HepG2 (cell line): Measurements from ENCODE around the gene VAV2. TPM values are rescaled to one million over a fixed set of nuclear protein-coding genes. Genes with fewer than 3 reads are reported as not detected.
A peak's percentile ranks its signal among the peaks of the same experiment; 100 is the strongest.

Source experiments
- ADNP ChIP-seq: sonication (generic); formaldehyde crosslinking; IDR thresholded peaks from 2 replicates; pipeline ENCODE4 v1.4.0; 2020; ENCODE audit warnings: missing genetic modification reagents
- BORCS8-MEF2B ChIP-seq: sonication (generic); formaldehyde crosslinking; IDR thresholded peaks from 2 replicates; pipeline ENCODE4 v1.8.0; 2022; ENCODE audit warnings: mild to moderate bottlenecking, missing genetic modification reagents
- CAMTA2 ChIP-seq: sonication (generic); formaldehyde crosslinking; IDR thresholded peaks from 2 replicates; pipeline ENCODE4 v1.4.0; 2020; ENCODE audit warnings: mild to moderate bottlenecking, missing genetic modification reagents, borderline replicate concordance
- CBX1 ChIP-seq: IDR thresholded peaks from one replicate; pipeline ENCODE4 v1.6.1; 2016; ENCODE audit warnings: antibody characterized with exemption, low read depth
- CHD4 ChIP-seq: fragments of 200-600 bp; sonication (generic); IDR thresholded peaks from 2 replicates; pipeline ENCODE4 v1.7.0; 2017; ENCODE audit warnings: mild to moderate bottlenecking, low read length, borderline replicate concordance
- JARID2 ChIP-seq: sonication (generic); formaldehyde crosslinking; IDR thresholded peaks from 2 replicates; pipeline ENCODE4 v1.8.1; 2023; ENCODE audit warnings: missing genetic modification reagents, inconsistent platforms; ENCODE audit not compliant: insufficient replicate concordance
- NBN ChIP-seq: fragments of 450-650 bp; conservative IDR thresholded peaks from 2 replicates; pipeline ENCODE4 v1.6.1; 2017
- YEATS4 ChIP-seq: sonication (generic); formaldehyde crosslinking; IDR thresholded peaks from 2 replicates; pipeline ENCODE4 v1.4.0; 2020; ENCODE audit warnings: missing genetic modification reagents, borderline replicate concordance
- ZBTB20 ChIP-seq: sonication (generic); formaldehyde crosslinking; IDR thresholded peaks from 2 replicates; pipeline ENCODE4 v1.8.1; 2023; ENCODE audit warnings: missing genetic modification reagents, low read depth, mild to moderate bottlenecking, borderline replicate concordance
- ZFP82 ChIP-seq: sonication (generic); formaldehyde crosslinking; IDR thresholded peaks from 2 replicates; pipeline ENCODE4 v1.5.1; 2020; ENCODE audit warnings: mild to moderate bottlenecking, missing genetic modification reagents, borderline replicate concordance
- ZNF772 ChIP-seq: sonication (generic); formaldehyde crosslinking; IDR thresholded peaks from 2 replicates; pipeline ENCODE4 v1.5.0; 2020; ENCODE audit warnings: mild to moderate bottlenecking, missing genetic modification reagents
- polyA plus RNA-seq, 8 experiments: library from polyadenylated mRNA; depleted of rRNA in 3 of 8; stranded (reverse) in 7 of 8; unstranded in 1 of 8; fragments of >200 nt; fragmentation: Illumina TruSeq in 4 of 8; extraction: Trizol in 4 of 8; gene quantifications; 2 replicates each; pipeline versions ENCODE4 v1.2.1 to v1.2.3, GENCODE V29; 2011 to 2016; ENCODE audit warnings: low read depth in 4 of 8, missing spikeins in 1 of 8, mixed read lengths in 1 of 8; ENCODE audit not compliant: insufficient read depth in 1 of 8
- total RNA-seq, 5 experiments: library from RNA; depleted of rRNA; stranded (reverse); fragments of >200 nt; fragmentation: Illumina TruSeq; extraction: Trizol; gene quantifications; 2 replicates each; pipeline ENCODE4 v1.2.3, GENCODE V29; 2016; ENCODE audit warnings: low read depth in 1 of 5
- TF ChIP-seq, protein P1 (sequence below): sonication (generic); formaldehyde crosslinking; IDR thresholded peaks from 2 replicates; pipeline ENCODE4 v1.5.0; 2020; ENCODE audit warnings: mild to moderate bottlenecking, missing genetic modification reagents, borderline replicate concordance
- TF ChIP-seq, protein P2 (sequence below): sonication (generic); formaldehyde crosslinking; IDR thresholded peaks from 2 replicates; pipeline ENCODE4 v1.8.0; 2022; ENCODE audit warnings: low read depth, missing genetic modification reagents
- TF ChIP-seq, protein P3 (sequence below): sonication (generic); formaldehyde crosslinking; IDR thresholded peaks from 2 replicates; pipeline ENCODE4 v1.4.0; 2020; ENCODE audit warnings: mild to moderate bottlenecking, missing genetic modification reagents
- TF ChIP-seq, protein P4 (sequence below): sonication (generic); formaldehyde crosslinking; conservative IDR thresholded peaks from 2 replicates; pipeline ENCODE4 v1.4.0; 2020; ENCODE audit warnings: mild to moderate bottlenecking, missing genetic modification reagents, moderate library complexity
- TF ChIP-seq, protein P5 (sequence below): sonication (generic); formaldehyde crosslinking; IDR thresholded peaks from 2 replicates; pipeline ENCODE4 v1.5.1; 2020; ENCODE audit warnings: mild to moderate bottlenecking, missing genetic modification reagents, moderate library complexity

The VAV2 gene
- total and polyA plus RNA-seq, 2 of the 13 experiments (the other 11 are each of a cell fraction or from before 2014, with no cell fraction given): 22.5 to 22.9 TPM

DNA sequence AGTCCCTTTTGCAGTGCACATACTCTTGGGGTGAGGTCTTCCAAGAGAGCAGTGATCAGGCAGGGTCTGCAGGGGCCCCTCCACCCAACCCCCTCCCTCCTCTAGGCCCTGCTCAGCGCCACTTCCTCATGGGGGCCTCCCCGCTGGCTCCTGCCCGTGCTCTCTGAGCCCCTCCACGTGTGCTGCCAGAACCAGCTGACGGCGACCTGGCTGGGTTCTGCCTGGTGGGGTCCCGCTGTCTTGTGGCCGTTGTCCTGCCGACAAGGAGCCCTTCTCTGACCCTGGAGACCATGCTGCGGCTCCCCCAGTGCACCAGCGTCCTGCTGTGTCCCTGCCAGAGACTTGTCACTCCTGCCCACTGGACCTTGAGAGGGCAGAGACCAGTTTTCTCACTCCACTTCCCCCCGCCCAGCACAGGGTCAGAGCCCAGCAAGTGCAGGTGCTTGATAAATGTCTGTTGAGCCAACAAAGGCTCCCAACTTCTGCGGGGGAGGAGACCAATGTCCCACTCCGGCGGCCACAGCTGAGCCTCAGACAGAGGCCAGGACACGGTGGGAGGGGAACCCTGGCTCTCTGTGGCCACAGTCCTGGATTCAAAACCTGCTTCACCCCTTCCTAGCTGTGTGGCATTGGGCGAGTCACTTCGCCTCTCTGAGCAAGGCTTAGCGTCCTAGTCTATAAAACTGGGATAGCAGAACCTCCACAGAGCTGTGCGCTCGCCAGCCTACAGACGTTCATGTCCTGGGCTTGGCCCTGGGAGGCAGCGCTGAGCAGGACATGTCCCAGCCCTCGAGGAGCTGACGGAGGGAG, 278.8 kb downstream of the VAV2 start (continued):
- TF ChIP-seq ZFP82 (CRISPR knock-in tag) (no peak), CBX1 (peak; percentile 47), CHD4 (no peak), ZNF772 (CRISPR knock-in tag) (no peak), BORCS8-MEF2B (CRISPR knock-in tag) (0 out of 2 replicates have a peak, but pooled peaks have one; percentile 13), NBN (no peak), CAMTA2 (CRISPR knock-in tag) (no peak), YEATS4 (CRISPR knock-in tag) (no peak; the same call in 1 of the 2 replicates), JARID2 (peak; percentile 39), ZBTB20 (CRISPR knock-in tag) (no peak), ADNP (CRISPR knock-in tag) (peak; percentile 76; the same call in 1 of the 2 replicates)
- TF ChIP-seq, protein P1, sequence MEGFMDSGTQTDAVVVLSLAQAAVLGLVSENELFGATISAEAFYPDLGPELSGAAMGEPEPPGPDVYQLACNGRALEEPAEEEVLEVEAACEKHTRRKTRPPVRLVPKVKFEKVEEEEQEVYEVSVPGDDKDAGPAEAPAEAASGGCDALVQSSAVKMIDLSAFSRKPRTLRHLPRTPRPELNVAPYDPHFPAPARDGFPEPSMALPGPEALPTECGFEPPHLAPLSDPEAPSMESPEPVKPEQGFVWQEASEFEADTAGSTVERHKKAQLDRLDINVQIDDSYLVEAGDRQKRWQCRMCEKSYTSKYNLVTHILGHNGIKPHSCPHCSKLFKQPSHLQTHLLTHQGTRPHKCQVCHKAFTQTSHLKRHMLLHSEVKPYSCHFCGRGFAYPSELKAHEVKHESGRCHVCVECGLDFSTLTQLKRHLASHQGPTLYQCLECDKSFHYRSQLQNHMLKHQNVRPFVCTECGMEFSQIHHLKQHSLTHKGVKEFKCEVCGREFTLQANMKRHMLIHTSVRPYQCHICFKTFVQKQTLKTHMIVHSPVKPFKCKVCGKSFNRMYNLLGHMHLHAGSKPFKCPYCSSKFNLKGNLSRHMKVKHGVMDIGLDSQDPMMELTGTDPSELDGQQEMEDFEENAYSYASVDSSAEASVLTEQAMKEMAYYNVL (CRISPR knock-in tag): no peak
- TF ChIP-seq, protein P2, sequence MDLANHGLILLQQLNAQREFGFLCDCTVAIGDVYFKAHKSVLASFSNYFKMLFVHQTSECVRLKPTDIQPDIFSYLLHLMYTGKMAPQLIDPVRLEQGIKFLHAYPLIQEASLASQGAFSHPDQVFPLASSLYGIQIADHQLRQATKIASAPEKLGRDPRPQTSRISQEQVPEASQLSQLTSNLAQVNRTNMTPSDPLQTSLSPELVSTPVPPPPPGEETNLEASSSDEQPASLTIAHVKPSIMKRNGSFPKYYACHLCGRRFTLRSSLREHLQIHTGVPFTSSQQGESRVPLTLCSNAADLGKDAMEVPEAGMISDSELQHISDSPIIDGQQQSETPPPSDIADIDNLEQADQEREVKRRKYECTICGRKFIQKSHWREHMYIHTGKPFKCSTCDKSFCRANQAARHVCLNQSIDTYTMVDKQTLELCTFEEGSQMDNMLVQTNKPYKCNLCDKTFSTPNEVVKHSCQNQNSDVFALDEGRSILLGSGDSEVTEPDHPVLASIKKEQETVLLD (CRISPR knock-in tag): no peak
- TF ChIP-seq, protein P3, sequence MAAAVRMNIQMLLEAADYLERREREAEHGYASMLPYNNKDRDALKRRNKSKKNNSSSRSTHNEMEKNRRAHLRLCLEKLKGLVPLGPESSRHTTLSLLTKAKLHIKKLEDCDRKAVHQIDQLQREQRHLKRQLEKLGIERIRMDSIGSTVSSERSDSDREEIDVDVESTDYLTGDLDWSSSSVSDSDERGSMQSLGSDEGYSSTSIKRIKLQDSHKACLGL (CRISPR knock-in tag): no peak
- TF ChIP-seq, protein P4, sequence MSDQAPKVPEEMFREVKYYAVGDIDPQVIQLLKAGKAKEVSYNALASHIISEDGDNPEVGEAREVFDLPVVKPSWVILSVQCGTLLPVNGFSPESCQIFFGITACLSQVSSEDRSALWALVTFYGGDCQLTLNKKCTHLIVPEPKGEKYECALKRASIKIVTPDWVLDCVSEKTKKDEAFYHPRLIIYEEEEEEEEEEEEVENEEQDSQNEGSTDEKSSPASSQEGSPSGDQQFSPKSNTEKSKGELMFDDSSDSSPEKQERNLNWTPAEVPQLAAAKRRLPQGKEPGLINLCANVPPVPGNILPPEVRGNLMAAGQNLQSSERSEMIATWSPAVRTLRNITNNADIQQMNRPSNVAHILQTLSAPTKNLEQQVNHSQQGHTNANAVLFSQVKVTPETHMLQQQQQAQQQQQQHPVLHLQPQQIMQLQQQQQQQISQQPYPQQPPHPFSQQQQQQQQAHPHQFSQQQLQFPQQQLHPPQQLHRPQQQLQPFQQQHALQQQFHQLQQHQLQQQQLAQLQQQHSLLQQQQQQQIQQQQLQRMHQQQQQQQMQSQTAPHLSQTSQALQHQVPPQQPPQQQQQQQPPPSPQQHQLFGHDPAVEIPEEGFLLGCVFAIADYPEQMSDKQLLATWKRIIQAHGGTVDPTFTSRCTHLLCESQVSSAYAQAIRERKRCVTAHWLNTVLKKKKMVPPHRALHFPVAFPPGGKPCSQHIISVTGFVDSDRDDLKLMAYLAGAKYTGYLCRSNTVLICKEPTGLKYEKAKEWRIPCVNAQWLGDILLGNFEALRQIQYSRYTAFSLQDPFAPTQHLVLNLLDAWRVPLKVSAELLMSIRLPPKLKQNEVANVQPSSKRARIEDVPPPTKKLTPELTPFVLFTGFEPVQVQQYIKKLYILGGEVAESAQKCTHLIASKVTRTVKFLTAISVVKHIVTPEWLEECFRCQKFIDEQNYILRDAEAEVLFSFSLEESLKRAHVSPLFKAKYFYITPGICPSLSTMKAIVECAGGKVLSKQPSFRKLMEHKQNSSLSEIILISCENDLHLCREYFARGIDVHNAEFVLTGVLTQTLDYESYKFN: peak; percentile 86
- TF ChIP-seq, protein P5, sequence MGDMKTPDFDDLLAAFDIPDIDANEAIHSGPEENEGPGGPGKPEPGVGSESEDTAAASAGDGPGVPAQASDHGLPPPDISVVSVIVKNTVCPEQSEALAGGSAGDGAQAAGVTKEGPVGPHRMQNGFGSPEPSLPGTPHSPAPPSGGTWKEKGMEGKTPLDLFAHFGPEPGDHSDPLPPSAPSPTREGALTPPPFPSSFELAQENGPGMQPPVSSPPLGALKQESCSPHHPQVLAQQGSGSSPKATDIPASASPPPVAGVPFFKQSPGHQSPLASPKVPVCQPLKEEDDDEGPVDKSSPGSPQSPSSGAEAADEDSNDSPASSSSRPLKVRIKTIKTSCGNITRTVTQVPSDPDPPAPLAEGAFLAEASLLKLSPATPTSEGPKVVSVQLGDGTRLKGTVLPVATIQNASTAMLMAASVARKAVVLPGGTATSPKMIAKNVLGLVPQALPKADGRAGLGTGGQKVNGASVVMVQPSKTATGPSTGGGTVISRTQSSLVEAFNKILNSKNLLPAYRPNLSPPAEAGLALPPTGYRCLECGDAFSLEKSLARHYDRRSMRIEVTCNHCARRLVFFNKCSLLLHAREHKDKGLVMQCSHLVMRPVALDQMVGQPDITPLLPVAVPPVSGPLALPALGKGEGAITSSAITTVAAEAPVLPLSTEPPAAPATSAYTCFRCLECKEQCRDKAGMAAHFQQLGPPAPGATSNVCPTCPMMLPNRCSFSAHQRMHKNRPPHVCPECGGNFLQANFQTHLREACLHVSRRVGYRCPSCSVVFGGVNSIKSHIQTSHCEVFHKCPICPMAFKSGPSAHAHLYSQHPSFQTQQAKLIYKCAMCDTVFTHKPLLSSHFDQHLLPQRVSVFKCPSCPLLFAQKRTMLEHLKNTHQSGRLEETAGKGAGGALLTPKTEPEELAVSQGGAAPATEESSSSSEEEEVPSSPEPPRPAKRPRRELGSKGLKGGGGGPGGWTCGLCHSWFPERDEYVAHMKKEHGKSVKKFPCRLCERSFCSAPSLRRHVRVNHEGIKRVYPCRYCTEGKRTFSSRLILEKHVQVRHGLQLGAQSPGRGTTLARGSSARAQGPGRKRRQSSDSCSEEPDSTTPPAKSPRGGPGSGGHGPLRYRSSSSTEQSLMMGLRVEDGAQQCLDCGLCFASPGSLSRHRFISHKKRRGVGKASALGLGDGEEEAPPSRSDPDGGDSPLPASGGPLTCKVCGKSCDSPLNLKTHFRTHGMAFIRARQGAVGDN: peak; percentile 88
